Measurements from ENCODE around the gene TRPV5.

TRPV5 gene

GRCh38 chr7:142871260-142872105 is 62.1 kb downstream of the TRPV5 start:
- no peak for DNase-seq (ENCODE audit: low read depth, low spot score)

- DNase-seq (ENCODE audit: low read depth, low spot score): no peak
These were observed 62.8 kb downstream of the TRPV5 start for GRCh38 chr7:142870566-142871259.

- DNase-seq (ENCODE audit: low read depth, low spot score): no peak
These were observed 63.4 kb downstream of the TRPV5 start for GRCh38 chr7:142870147-142870559.

GRCh38 chr7:142869434-142869833 is 64.1 kb downstream of the TRPV5 start:
- DNase-seq (ENCODE audit: low read depth, low spot score): no peak

- DNase-seq (ENCODE audit: low read depth, low spot score): no peak
These were observed 64.5 kb downstream of the TRPV5 start for GRCh38 chr7:142868986-142869415.

GRCh38 chr7:142868188-142868985 is 65.2 kb downstream of the TRPV5 start:
- no peak for DNase-seq (ENCODE audit: low read depth, low spot score)

- DNase-seq (ENCODE audit: low read depth, low spot score): no peak
These were observed 66.0 kb downstream of the TRPV5 start for GRCh38 chr7:142867398-142868187.

- DNase-seq (ENCODE audit: low read depth, low spot score): no peak
These were observed 66.5 kb downstream of the TRPV5 start for GRCh38 chr7:142867097-142867378.

GRCh38 chr7:142866361-142867096 is 67.0 kb downstream of the TRPV5 start:
- no peak for DNase-seq (ENCODE audit: low read depth, low spot score)

- DNase-seq (ENCODE audit: low read depth, low spot score): no peak
These were observed 67.8 kb downstream of the TRPV5 start for GRCh38 chr7:142865766-142866165.

GRCh38 chr7:142864980-142865747 is 68.4 kb downstream of the TRPV5 start:
- no peak for DNase-seq (ENCODE audit: low read depth, low spot score)

- no peak for DNase-seq (ENCODE audit: low read depth, low spot score)
These were observed 69.5 kb downstream of the TRPV5 start for GRCh38 chr7:142863891-142864685.

GRCh38 chr7:142862786-142863400 is 70.7 kb downstream of the TRPV5 start:
- no peak for DNase-seq (ENCODE audit: low read depth, low spot score)

- no peak for DNase-seq (ENCODE audit: low read depth, low spot score)
These were observed 71.2 kb downstream of the TRPV5 start for GRCh38 chr7:142862351-142862750.

GRCh38 chr7:142860968-142861367 is 72.6 kb downstream of the TRPV5 start:
- DNase-seq (ENCODE audit: low read depth, low spot score): no peak

- no peak for DNase-seq (ENCODE audit: low read depth, low spot score)
These were observed 73.7 kb downstream of the TRPV5 start for GRCh38 chr7:142859829-142860228.

- DNase-seq (ENCODE audit: low read depth, low spot score): no peak
These were observed 74.1 kb downstream of the TRPV5 start for GRCh38 chr7:142859411-142859810.
